ENCODE measurements around the gene DNAJB8.

DNA sequence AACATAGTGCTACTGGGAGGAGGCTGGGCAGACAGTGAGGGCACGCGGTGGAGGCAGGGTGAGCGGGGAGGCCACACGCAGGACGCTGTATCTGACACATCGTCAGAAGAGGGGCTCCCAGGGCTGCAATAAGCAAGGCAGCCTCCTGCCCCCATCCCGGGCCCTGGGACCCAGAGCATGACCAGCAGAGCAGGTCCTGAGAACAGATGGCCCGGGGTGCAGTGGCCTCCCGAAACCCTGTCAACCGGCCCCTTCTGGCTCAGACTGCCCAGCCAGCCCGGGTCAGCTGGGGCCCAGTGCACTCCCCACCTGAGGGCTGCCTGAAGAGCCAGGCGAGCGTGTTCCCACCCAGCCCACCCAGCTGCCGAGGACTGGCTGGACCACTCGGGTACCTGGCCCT, 37.4 kb downstream of the DNAJB8 start:
- TF ChIP-seq EZH2 (IDR thresholded peaks at IDR 0.05; ENCODE audit: insufficient read depth, low read length), result no peak
- TF ChIP-seq, protein P1, sequence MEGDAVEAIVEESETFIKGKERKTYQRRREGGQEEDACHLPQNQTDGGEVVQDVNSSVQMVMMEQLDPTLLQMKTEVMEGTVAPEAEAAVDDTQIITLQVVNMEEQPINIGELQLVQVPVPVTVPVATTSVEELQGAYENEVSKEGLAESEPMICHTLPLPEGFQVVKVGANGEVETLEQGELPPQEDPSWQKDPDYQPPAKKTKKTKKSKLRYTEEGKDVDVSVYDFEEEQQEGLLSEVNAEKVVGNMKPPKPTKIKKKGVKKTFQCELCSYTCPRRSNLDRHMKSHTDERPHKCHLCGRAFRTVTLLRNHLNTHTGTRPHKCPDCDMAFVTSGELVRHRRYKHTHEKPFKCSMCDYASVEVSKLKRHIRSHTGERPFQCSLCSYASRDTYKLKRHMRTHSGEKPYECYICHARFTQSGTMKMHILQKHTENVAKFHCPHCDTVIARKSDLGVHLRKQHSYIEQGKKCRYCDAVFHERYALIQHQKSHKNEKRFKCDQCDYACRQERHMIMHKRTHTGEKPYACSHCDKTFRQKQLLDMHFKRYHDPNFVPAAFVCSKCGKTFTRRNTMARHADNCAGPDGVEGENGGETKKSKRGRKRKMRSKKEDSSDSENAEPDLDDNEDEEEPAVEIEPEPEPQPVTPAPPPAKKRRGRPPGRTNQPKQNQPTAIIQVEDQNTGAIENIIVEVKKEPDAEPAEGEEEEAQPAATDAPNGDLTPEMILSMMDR (IDR thresholded peaks at IDR 0.05; ENCODE audit: insufficient read depth, low read depth, low read length), result no peak
